ENCODE measurements around the gene HGFAC. TPM values are rescaled to one million over a fixed set of nuclear protein-coding genes. Genes with fewer than 3 reads are reported as not detected.

HGFAC gene
- total RNA-seq, 1 donor from 2014 or later: not detected

DNA sequence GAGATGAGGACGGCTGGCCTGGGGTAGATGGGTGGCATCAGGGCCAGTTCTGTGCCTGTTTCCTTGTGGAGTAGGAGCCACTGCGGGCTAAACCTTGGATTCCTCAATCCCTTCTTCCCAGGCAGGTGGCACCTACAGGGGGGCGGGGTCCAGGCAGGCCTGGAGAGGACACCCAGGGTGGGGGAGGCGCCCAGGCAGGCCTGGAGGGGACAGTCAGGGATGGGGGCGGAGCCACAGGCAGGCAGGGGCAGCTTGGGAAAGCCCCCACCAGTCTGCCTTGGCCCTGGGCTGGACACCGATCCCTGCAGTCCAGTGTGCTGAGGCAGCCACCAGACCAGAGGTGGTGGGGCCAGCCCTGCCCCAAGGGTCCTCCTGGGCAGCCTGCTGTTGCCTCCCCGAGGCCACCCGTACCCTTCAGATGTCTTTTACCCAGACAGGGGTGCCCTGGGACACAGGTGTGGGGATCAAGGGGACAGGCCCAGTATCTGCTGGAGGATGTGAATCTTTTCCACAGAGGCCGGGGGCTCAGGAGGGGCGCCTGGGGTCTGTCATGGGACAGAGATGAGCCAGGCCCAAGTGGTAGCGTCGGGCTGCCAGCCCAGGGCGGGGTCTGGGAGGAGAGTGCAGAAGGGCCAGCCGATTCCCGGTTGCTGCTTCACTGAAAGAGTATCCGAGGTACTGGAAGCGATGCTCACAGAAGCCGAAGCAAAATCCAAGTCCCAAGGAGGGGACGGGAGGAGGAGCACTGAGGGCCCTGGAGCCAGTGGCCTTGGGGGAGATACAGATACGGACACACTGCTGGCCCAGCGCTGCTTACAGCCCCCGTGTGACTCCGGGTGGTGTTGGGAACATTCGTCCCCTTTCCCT is 56.0 kb downstream of the HGFAC start:
- no peaks in the 10 kb centered on the region for H3K36me3 ChIP-seq
- no peaks in the 10 kb centered on the region for H3K9me3 ChIP-seq (ENCODE audit: low read depth)
- no peak overlapping the region for H2AFZ ChIP-seq (replicated peaks)
- no peak for DNase-seq (ENCODE audit: low spot score)
- H3F3A ChIP-seq (ENCODE audit: low read depth): peaks cover 10% of the 10 kb centered on the region
- no peak overlapping the region for H3K4me3 ChIP-seq
- no peaks in the 10 kb centered on the region for H3K79me2 ChIP-seq (ENCODE audit: low read depth)
- Mint-ChIP-seq H3K36me3 (no peaks in the 10 kb centered on the region), H3K4me3 (no peak overlapping the region), H3K27ac (peak overlapping the region; percentile 29), H3K4me1 (peaks cover 11% of the 10 kb centered on the region), H3K27me3 (ENCODE audit: insufficient read depth, low read depth) (peaks cover 3% of the 10 kb centered on the region), H3K9me3 (no peaks in the 10 kb centered on the region)
- H3K27me3 ChIP-seq: peaks cover 25% of the 10 kb centered on the region
- H3K9ac ChIP-seq: no peak overlapping the region
- H4K20me1 ChIP-seq (ENCODE audit: low read depth): peaks cover 86% of the 10 kb centered on the region
- no peak overlapping the region for H3K27ac ChIP-seq
- H3K4me2 ChIP-seq: no peak overlapping the region
- TF ChIP-seq EZH2phosphoT487 (IDR thresholded peaks at IDR 0.05): no peak
- TF ChIP-seq EZH2 (IDR thresholded peaks at IDR 0.05): no peak
- TF ChIP-seq, protein P1, sequence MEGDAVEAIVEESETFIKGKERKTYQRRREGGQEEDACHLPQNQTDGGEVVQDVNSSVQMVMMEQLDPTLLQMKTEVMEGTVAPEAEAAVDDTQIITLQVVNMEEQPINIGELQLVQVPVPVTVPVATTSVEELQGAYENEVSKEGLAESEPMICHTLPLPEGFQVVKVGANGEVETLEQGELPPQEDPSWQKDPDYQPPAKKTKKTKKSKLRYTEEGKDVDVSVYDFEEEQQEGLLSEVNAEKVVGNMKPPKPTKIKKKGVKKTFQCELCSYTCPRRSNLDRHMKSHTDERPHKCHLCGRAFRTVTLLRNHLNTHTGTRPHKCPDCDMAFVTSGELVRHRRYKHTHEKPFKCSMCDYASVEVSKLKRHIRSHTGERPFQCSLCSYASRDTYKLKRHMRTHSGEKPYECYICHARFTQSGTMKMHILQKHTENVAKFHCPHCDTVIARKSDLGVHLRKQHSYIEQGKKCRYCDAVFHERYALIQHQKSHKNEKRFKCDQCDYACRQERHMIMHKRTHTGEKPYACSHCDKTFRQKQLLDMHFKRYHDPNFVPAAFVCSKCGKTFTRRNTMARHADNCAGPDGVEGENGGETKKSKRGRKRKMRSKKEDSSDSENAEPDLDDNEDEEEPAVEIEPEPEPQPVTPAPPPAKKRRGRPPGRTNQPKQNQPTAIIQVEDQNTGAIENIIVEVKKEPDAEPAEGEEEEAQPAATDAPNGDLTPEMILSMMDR (IDR thresholded peaks at IDR 0.05): no peak
- peaks cover 20% of the 10 kb centered on the region for H3K4me1 ChIP-seq

DNA sequence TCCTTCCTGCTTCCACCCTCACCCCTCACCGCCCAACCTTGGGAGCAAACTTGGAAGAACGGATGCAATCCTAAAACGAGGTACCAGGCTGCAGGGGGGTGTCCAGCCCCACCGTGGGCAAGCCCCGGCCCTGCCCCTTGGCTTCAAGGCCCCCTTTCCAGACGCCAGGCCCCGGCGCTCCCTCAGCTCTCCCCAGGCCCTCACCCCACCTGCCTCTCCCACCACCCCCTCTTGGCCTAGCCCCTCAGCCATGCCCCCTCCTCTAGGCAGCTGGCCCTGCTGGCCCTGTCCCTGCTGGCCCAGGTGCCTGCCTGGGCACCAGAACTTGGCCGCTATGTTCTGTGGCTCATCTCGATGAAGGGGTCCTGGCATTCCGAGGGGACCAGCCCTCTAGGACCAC is 56.6 kb downstream of the HGFAC start:
- Histone ChIP-seq H3K79me2 (ENCODE audit: low read depth) (no peaks in the 10 kb centered on the region), H3K4me2 (no peak overlapping the region), H2AFZ (replicated peaks) (no peak overlapping the region), H3K4me3 (no peak overlapping the region), H4K20me1 (ENCODE audit: low read depth) (peaks cover 91% of the 10 kb centered on the region), H3F3A (ENCODE audit: low read depth) (peaks cover 10% of the 10 kb centered on the region), H3K27me3 (peaks cover 19% of the 10 kb centered on the region), H3K9ac (no peak overlapping the region), H3K9me3 (ENCODE audit: low read depth) (no peaks in the 10 kb centered on the region), H3K27ac (no peak overlapping the region), H3K4me1 (peaks cover 14% of the 10 kb centered on the region), H3K36me3 (no peaks in the 10 kb centered on the region)
- H3K4me3 Mint-ChIP-seq: no peak overlapping the region
- H3K36me3 Mint-ChIP-seq: peaks cover 2% of the 10 kb centered on the region
- DNase-seq (ENCODE audit: low spot score): no peak
- H3K9me3 Mint-ChIP-seq: no peaks in the 10 kb centered on the region
- peaks cover 13% of the 10 kb centered on the region for H3K4me1 Mint-ChIP-seq
- TF ChIP-seq EZH2 (IDR thresholded peaks at IDR 0.05) (no peak), EZH2phosphoT487 (IDR thresholded peaks at IDR 0.05) (no peak)
- TF ChIP-seq, protein P1 (IDR thresholded peaks at IDR 0.05): no peak
- H3K27ac Mint-ChIP-seq: no peak overlapping the region
- H3K27me3 Mint-ChIP-seq (ENCODE audit: insufficient read depth, low read depth): peaks cover 3% of the 10 kb centered on the region

Other genes with a start within 250 kb of the HGFAC start
- 0.17 and 0.25 TPM in 2 replicates for gene MSANTD1, start 192.8 kb upstream of the HGFAC start, total RNA-seq (ENCODE audit: low replicate concordance)
- gene RGS12, start 148.9 kb upstream of the HGFAC start, total RNA-seq (ENCODE audit: low replicate concordance): 36.6 and 140 TPM in 2 replicates
- 0.22 TPM in 1 of 2 replicates, not detected in the other for gene DOK7, start 21.3 kb downstream of the HGFAC start, total RNA-seq (ENCODE audit: low replicate concordance)
- 48.3 and 76.1 TPM in 2 replicates for gene LRPAP1, start 90.5 kb downstream of the HGFAC start, total RNA-seq (ENCODE audit: low replicate concordance)